T-helper 9 cell (primary cell): ENCODE data around the gene DDX53.

Experiments
- DNase-seq: peaks from one replicate; pipeline ENCODE4 v3.0.0-alpha.2; 2020
- total RNA-seq, 2 donors: gene quantifications; one replicate each; lab custom pipeline; 2026; lab: John Stamatoyannopoulos, UW

DDX53 gene
- total RNA-seq, result 0 reads per million in 2 donors

- DNase-seq, result no peak
Measured at GRCh38 chrX:22999696-23000223, at the start of gene DDX53. Gene DDX53, plus strand, starts transcription at chrX:22999960. Its CDS starts 98 bp downstream, at chrX:23000058.

- DNase-seq, result no peak
Measured at GRCh38 chrX:22950269-22951266, 49.2 kb upstream of the DDX53 start.

- DNase-seq, result no peak
Measured at GRCh38 chrX:22952010-22952409, 47.8 kb upstream of the DDX53 start.

- no peak for DNase-seq
Measured at GRCh38 chrX:22958250-22958649, 41.5 kb upstream of the DDX53 start.

GRCh38 chrX:22959204-22959920 is 40.4 kb upstream of the DDX53 start:
- DNase-seq, result no peak

- DNase-seq, result no peak
Measured at GRCh38 chrX:22963196-22963595, 36.6 kb upstream of the DDX53 start.

- DNase-seq, result no peak
Measured at GRCh38 chrX:22968494-22968893, 31.3 kb upstream of the DDX53 start.

- no peak for DNase-seq
Measured at GRCh38 chrX:22969411-22969810, 30.3 kb upstream of the DDX53 start.

GRCh38 chrX:22970861-22971260 is 28.9 kb upstream of the DDX53 start:
- DNase-seq, result no peak

GRCh38 chrX:22974616-22975015 is 25.1 kb upstream of the DDX53 start:
- no peak for DNase-seq

GRCh38 chrX:22975786-22976185 is 24.0 kb upstream of the DDX53 start:
- DNase-seq, result no peak

- no peak for DNase-seq
Measured at GRCh38 chrX:22985958-22986357, 13.8 kb upstream of the DDX53 start.

GRCh38 chrX:22987452-22987851 is 12.3 kb upstream of the DDX53 start:
- DNase-seq, result no peak

- DNase-seq, result no peak
Measured at GRCh38 chrX:23003116-23003515, 3.4 kb downstream of the DDX53 start.

GRCh38 chrX:23008431-23009099 is 8.8 kb downstream of the DDX53 start:
- DNase-seq, result no peak

- no peak for DNase-seq
Measured at GRCh38 chrX:23012162-23012561, 12.4 kb downstream of the DDX53 start.

- no peak for DNase-seq
Measured at GRCh38 chrX:23012636-23013035, 12.9 kb downstream of the DDX53 start.

GRCh38 chrX:23013366-23013765 is 13.6 kb downstream of the DDX53 start:
- no peak for DNase-seq

GRCh38 chrX:23031600-23031999 is 31.8 kb downstream of the DDX53 start:
- DNase-seq, result no peak

GRCh38 chrX:23035493-23035892 is 35.7 kb downstream of the DDX53 start:
- DNase-seq, result no peak

GRCh38 chrX:23046443-23046842 is 46.7 kb downstream of the DDX53 start:
- DNase-seq, result no peak

GRCh38 chrX:23048806-23049573 is 49.2 kb downstream of the DDX53 start:
- DNase-seq, result no peak
